ENCODE results near the gene COL15A1.

The COL15A1 gene

DNA sequence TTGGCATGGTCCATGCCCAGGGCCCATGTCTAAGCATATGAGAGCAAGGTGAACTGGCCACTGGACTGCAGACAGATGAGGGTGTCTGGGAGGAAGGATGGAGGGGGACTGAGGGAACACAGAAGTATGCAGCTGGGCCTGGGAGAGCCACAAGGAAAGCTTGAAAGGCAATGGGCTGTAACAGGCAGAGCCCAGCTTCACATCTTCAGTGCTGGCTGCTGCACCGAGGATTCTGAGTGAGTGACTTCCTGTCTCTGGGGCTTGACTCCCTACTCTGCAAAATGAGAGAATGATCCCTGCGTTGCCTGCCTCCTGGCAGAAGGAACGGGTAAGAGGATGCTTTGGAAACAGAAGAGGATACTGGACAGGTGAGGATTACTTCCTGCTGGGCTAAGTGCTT is 29.0 kb downstream of the COL15A1 start:
- DNase-seq (ENCODE audit: low spot score), result no peak

DNA sequence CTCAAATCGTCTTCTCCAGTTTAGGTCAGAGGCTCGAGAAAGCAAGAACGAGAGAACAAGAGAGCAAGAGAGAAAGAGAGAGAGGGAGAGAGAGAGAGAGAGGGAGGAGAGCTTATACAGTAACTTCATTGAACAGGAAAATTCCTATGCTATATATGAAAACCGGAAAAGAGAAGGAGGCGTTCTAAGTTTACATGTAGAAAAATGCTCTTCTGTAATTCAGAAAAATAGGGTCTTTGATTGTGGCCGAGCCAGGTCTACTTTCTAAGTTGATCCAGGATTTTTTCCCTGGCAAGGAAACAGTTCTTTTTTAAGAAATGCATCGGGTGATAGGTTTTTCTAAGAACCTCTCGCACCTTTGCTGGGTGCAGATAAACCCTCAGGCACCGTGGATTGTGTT is 29.5 kb downstream of the COL15A1 start:
- DNase-seq (ENCODE audit: low spot score), result no peak

DNA sequence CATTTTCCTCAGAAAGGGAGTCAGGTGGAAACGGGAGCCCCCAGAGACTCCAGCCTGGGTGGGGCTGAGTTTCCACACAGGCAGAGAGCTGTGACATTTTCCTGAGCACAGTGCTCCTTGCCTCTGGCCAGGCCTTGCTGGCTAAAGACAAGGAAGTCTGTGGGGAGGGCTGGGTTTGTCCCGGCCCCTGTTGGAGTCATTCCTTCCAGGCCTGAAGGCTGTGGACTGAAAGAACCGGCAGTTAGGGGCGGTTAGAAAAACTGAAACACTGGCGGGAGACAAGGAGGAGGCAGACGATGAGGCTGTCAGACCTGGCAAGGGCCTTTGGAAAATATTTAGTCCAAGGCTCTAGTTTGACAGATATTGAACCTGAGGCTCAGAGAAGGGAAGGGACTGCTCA is 29.9 kb downstream of the COL15A1 start:
- DNase-seq (ENCODE audit: low spot score), result no peak

- DNase-seq (ENCODE audit: low spot score), result no peak
These were observed 30.4 kb downstream of the COL15A1 start for GRCh38 chr9:98974106-98974505.

- DNase-seq (ENCODE audit: low spot score), result no peak
These were observed 30.8 kb downstream of the COL15A1 start for GRCh38 chr9:98974554-98974953.

DNA sequence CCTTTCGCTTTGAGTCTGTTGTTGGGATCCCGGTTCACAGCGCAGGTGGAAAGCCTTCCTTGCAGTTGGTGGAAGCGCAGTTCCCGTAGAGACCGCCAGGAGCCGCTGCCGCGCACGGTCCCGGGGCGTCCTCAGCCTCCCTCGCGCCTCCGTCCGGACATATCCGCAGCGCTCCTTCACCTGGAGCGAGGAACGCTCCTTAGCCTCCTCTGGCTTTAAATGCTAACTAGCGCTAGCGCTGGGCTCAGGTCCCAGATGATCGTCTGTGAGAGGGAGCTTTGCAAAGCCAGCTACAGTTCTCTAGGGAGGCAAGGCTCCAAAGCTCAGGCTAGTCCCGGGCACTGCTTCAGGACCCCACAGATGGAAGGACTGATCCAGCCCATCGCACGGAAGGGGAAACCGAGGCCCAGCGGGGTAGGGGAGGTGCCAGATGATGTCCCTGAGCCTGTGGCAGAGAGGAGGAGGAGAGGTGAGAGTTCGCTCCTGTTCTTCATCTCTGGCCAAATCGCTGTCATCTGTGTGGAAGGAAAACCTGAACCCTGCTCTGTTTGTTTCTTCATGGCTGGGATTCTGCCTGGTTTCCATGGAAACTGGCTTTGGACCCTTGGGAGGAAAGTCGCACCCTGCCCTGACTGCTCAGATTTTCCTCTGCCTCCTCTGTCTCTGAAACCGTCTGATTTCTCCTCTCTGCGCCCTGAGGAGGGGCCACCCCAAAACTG is 31.4 kb downstream of the COL15A1 start:
- peak; percentile 81 for DNase-seq (ENCODE audit: low spot score)

GRCh38 chr9:98975838-98976237 is 32.1 kb downstream of the COL15A1 start:
- no peak for DNase-seq (ENCODE audit: low spot score)

GRCh38 chr9:98977246-98977714 is 33.6 kb downstream of the COL15A1 start:
- no peak for DNase-seq (ENCODE audit: low spot score)

- no peak for DNase-seq (ENCODE audit: low spot score)
These were observed 34.1 kb downstream of the COL15A1 start for GRCh38 chr9:98977813-98978212.

DNA sequence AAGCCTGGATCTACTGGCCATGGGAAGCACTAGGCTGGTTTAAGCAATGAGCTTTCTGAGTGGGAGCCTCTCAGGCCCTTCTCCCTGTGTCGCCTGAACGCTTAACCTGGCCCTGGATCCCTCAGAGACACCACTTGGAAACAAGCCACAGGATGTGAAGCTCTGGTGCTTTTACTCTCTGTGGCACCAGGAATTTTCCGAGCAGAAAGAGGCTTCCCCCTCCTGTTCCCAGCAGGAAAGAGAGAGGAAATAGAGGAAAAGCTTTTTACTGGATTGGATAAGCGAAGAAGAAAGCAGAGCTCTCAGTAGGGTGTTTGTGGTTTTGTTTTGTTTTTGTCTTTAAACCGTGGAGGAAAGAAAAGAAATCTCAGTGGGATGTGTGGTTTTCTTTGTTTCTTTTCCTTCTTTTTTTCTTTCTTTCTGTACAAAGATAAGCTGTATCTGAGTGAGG is 34.5 kb downstream of the COL15A1 start:
- no peak for DNase-seq (ENCODE audit: low spot score)

GRCh38 chr9:98980291-98980690 is 36.6 kb downstream of the COL15A1 start:
- DNase-seq (ENCODE audit: low spot score), result no peak

- DNase-seq (ENCODE audit: low spot score), result no peak
These were observed 39.9 kb downstream of the COL15A1 start for GRCh38 chr9:98983295-98984268.

DNA sequence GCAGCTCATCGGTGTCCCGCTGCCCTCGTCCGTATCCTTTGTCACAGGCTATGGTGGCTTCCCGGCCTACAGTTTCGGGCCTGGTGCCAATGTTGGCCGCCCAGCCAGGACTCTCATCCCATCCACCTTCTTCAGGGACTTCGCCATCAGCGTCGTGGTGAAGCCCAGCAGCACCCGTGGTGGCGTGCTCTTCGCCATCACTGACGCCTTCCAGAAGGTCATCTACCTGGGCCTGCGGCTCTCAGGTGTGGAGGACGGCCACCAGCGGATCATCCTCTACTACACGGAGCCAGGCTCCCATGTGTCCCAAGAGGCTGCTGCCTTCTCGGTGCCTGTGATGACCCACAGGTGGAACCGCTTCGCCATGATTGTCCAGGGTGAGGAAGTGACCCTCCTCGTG is 41.9 kb downstream of the COL15A1 start:
- no peak for DNase-seq (ENCODE audit: low spot score)

DNA sequence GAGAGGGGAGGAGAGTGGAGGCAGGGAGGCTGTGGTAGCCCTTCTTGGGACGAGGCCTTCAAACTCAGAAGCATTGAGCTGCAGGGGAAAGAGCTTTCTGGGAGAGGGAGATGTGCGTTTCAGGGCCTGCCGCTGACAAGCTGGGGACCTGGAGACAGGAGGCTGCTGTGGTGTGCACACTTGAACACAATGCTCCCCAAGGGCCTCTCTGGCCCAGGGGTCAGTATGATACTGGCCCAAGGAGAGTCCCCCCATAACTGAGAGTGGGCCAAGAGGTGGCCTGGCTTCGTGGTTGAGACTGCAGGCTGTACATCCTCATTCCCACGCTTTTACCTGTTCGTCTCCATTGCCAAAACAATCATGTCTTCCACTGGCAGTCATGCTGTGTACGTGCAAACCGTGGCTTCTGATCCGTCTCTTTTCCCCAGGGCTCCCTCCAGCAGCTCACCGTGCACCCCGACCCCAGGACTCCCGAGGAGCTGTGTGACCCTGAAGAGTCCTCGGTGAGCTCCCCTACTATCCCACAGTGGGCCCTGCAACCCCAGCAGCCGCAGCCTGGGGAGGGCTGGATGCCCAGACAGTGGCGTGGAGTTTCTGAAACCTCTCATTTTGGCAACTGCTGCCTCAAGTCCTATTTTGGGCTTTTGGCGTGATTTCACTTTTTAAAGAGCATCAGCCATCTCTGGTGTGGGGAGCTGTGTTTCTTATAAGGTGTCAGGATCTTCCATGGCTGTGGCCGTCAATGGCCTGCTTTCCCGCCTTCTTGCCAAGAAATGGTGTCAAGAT is 43.4 kb downstream of the COL15A1 start:
- no peak for DNase-seq (ENCODE audit: low spot score)

- no peak for DNase-seq (ENCODE audit: low spot score)
These were observed 45.6 kb downstream of the COL15A1 start for GRCh38 chr9:98989036-98990000.

- DNase-seq (ENCODE audit: low spot score), result no peak
These were observed 46.6 kb downstream of the COL15A1 start for GRCh38 chr9:98990181-98990870.

DNA sequence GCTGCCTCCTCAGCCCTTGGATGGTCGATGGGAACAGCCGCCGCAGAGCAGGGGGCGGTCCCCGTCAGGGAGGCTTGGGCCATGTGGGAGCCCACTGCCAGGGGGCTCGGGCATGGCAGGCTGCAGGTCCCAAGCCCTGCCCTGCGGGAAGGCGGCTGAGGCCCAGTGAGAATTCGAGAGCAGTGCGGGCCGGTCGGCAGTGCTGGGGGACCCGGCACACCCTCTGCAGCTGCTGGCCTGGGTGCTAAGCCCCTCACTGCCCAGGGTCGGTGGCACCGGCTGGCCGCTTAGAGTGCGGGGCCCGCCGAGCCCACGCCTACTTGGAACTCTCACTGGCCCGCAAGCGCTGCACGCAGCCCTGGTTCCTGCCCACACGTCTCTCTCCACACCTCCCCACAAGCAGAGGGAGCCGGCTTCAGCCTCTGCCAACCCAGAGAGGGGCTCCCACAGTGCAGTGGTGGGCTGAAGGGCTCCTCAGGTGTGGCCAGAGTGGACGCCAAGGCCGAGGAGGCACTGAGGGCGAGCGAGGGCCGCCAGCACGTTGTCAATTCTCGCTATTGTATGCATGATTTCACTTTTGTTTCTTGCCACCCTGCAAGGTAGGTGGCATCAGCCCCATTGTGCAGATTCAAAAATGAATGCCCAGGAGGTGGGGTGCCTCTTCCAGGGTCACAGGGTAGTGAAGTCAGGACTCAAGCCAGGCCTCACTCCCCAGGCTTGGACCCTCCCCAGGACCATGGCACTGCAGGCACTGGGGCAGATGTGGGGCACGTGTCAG is 48.6 kb downstream of the COL15A1 start:
- no peak for DNase-seq (ENCODE audit: low spot score)

DNA sequence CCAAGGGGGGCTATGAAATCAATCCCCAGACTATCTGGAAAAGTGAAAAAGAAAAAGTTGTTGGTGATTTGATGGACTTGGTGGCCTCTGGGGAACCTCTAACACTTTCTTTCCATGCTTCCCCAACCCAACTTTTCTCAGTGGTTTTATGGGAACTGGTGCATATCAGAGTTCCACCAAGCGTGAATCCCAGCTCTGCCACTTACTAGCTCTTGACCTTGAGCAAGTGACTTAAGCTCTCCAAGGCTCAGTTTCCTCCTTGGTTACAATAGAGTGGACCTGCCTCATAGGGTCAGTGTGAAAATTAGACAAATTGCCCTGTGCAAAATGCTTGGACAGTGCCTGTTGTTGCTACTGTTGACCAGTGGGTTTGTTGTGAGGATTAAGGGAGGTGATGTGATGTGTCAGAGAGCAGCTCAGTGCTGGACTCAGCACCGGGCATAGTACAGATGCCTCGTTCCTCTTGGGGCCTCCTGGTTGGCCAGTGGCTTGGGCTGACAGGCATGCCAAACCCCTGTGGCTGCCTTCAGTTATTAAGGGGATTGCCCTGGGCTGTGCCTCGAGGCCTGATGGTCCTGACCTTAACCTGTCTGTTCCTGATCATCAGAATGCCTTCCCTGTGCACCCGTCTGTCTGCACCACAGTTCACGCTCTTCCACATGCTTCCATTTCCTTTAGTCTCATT is 49.3 kb downstream of the COL15A1 start:
- no peak for DNase-seq (ENCODE audit: low spot score)

DNA sequence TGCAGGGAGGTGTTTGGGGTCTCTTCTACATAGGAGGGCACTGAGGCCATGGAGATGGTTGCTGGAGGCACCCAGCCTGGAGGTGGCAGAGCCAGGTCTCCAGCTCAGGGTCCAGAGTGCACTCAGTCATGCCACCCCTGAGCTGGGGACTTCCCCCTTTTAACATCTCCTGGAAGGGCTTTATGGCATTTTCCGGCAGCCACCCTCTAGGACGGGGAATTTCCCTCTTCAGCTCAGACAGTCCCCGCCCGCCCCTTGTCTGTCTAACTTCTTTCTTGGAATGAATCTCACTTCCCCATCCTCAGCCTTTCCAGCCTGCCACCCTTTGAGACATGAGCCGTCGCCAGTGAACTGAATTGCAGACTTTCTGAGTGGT is 49.9 kb downstream of the COL15A1 start:
- DNase-seq (ENCODE audit: low spot score), result peak; percentile 74

Data from Ammon's horn (tissue), 1 donor.